CD14-positive monocyte (primary cell): Measurements from ENCODE around the gene PPT2. TPM values are rescaled to one million over a fixed set of nuclear protein-coding genes. Genes with fewer than 3 reads are reported as not detected.

Source experiments
- DNase-seq, 3 donors: peaks; one replicate each; pipeline ENCODE4 v3.0.0-alpha.2; 2011 to 2022
- H2AFZ ChIP-seq: 2 replicates; pipeline ENCODE4 v1.6.0; 2012; ENCODE audit warnings: mild to moderate bottlenecking, low read depth, low read length, inconsistent platforms; ENCODE audit not compliant: insufficient read depth, poor library complexity, severe bottlenecking
- H3K27ac ChIP-seq, 2 donors: 1 replicate in 1 of 2; 2 replicates in 1 of 2; pipeline ENCODE4 v1.5.1; 2012 to 2013; ENCODE audit warnings: low read length in 2 of 2, control low read depth in 1 of 2, inconsistent platforms in 1 of 2, low read depth in 1 of 2, mild to moderate bottlenecking in 1 of 2
- H3K27me3 ChIP-seq, 2 donors: one replicate each; pipeline versions ENCODE4 v1.6.0 to v1.6.1; 2011 to 2013; ENCODE audit warnings: low read length in 2 of 2; ENCODE audit not compliant: control insufficient read depth in 2 of 2, insufficient read depth in 2 of 2
- H3K36me3 ChIP-seq, 2 donors: replicated peaks in 1 of 2; 1 replicate in 1 of 2; 2 replicates in 1 of 2; pipeline versions ENCODE4 v1.5.1 to v1.6.1; 2012 to 2013; ENCODE audit warnings: low read length in 2 of 2, control low read depth in 1 of 2, inconsistent platforms in 1 of 2, mild to moderate bottlenecking in 1 of 2; ENCODE audit not compliant: insufficient read depth in 2 of 2, control insufficient read depth in 1 of 2
- H3K4me1 ChIP-seq, 2 donors: 1 replicate in 1 of 2; 2 replicates in 1 of 2; pipeline versions ENCODE4 v1.5.1 to v1.6.1; 2012 to 2013; ENCODE audit warnings: low read length in 2 of 2, control low read depth in 1 of 2, inconsistent platforms in 1 of 2, mild to moderate bottlenecking in 1 of 2, moderate library complexity in 1 of 2; ENCODE audit not compliant: insufficient read depth in 2 of 2, control insufficient read depth in 1 of 2
- H3K4me2 ChIP-seq: replicated peaks from 2 replicates; pipeline ENCODE3; 2012; ENCODE audit warnings: low read length, moderate library complexity, mild to moderate bottlenecking; ENCODE audit not compliant: poor library complexity, severe bottlenecking; ENCODE audit errors: extremely low read depth
- H3K4me3 ChIP-seq, 3 experiments: fragments of 200-600 bp in 1 of 3; sonication (generic) in 1 of 3; replicated peaks in 1 of 3; 1 replicate in 2 of 3; 2 replicates in 1 of 3; pipeline ENCODE4 v1.5.1; 2011 to 2013; ENCODE audit warnings: low read length in 3 of 3, mild to moderate bottlenecking in 3 of 3, control low read depth in 2 of 3, low read depth in 2 of 3, inconsistent platforms in 1 of 3, moderate library complexity in 1 of 3
- H3K79me2 ChIP-seq: 2 replicates; pipeline ENCODE4 v1.6.0; 2012; ENCODE audit warnings: mild to moderate bottlenecking, control low read depth, inconsistent platforms, low read length, moderate library complexity; ENCODE audit not compliant: insufficient read depth
- H3K9ac ChIP-seq: 2 replicates; pipeline ENCODE4 v1.6.0; 2017; ENCODE audit warnings: low read length, mild to moderate bottlenecking; ENCODE audit not compliant: insufficient read depth, poor library complexity, severe bottlenecking
- H3K9me3 ChIP-seq, 2 donors: replicated peaks in 1 of 2; 1 replicate in 1 of 2; 2 replicates in 1 of 2; pipeline versions ENCODE4 v1.5.1 to v1.6.1; 2012 to 2013; ENCODE audit warnings: low read length in 2 of 2, control low read depth in 1 of 2; ENCODE audit not compliant: control insufficient read depth in 1 of 2, insufficient read depth in 1 of 2
- H4K20me1 ChIP-seq: 2 replicates; pipeline ENCODE4 v1.6.0; 2012; ENCODE audit warnings: mild to moderate bottlenecking, low read length, control low read depth, moderate library complexity; ENCODE audit not compliant: insufficient read depth
- H3K27ac Mint-ChIP-seq, 7 donors: one replicate each; pipeline ENCODE4 v1.8.0; 2020; ENCODE audit warnings: mild to moderate bottlenecking in 7 of 7, mixed read lengths in 7 of 7, moderate library complexity in 6 of 7, inconsistent platforms in 2 of 7
- H3K27me3 Mint-ChIP-seq, 3 donors: one replicate each; pipeline ENCODE4 v1.8.0; 2021 to 2022; ENCODE audit warnings: low read depth in 3 of 3, mild to moderate bottlenecking in 3 of 3, mixed read lengths in 3 of 3, moderate library complexity in 3 of 3, inconsistent platforms in 1 of 3
- H3K36me3 Mint-ChIP-seq, 2 donors: one replicate each; pipeline ENCODE4 v1.8.0; 2020; ENCODE audit warnings: mixed read lengths in 2 of 2, inconsistent platforms in 1 of 2, mild to moderate bottlenecking in 1 of 2
- H3K4me1 Mint-ChIP-seq: one replicate; pipeline ENCODE4 v1.8.0; 2020; ENCODE audit warnings: mild to moderate bottlenecking, mixed read lengths
- H3K4me3 Mint-ChIP-seq, 2 donors: one replicate each; pipeline ENCODE4 v1.8.0; 2020; ENCODE audit warnings: mild to moderate bottlenecking in 2 of 2, mixed read lengths in 2 of 2, moderate library complexity in 1 of 2
- H3K9me3 Mint-ChIP-seq, 7 donors: one replicate each; pipeline ENCODE4 v1.8.0; 2020 to 2022; ENCODE audit warnings: mixed read lengths in 7 of 7, mild to moderate bottlenecking in 6 of 7, moderate library complexity in 6 of 7, inconsistent platforms in 2 of 7
- CTCF ChIP-seq: fragments of 200-600 bp; IDR thresholded peaks from one replicate; pipeline ENCODE4 v1.8.0; 2022; ENCODE audit warnings: antibody characterized with exemption, mild to moderate bottlenecking
- WGBS: methylation state at CpG from one replicate; pipeline ENCODE4 v1.1.5; 2013; ENCODE audit warnings: missing lambda C conversion rate; ENCODE audit not compliant: insufficient coverage; 5-methylcytosine and 5-hydroxymethylcytosine counted together
- intact Hi-C, 2 donors: fragments of 100-400 bp; cut with micrococcal nuclease; formaldehyde crosslinking; loops; one replicate each; pipeline versions ENCODE4 v1.15.0 to v1.15.1; 2023
- polyA plus RNA-seq, 3 donors: library from polyadenylated mRNA; depleted of rRNA in 1 of 3; unstranded in 2 of 3; stranded (reverse) in 1 of 3; fragments of 300-500 nt in 2 of 3; fragments of >200 nt in 1 of 3; fragmentation: Illumina TruSeq in 2 of 3; gene quantifications; 1 replicate in 2 of 3; 2 replicates in 1 of 3; pipeline ENCODE4 v1.2.3, GENCODE V29; 2012 to 2021

The PPT2 gene
- polyA plus RNA-seq, 3 donors = 1.4 to 4.0 (median 1.8) TPM

- no peaks in the 10 kb centered on the region for H3K79me2 ChIP-seq
- no peak overlapping the region for H2AFZ ChIP-seq
- no peaks in the 10 kb centered on the region for H3K9me3 ChIP-seq
- H3K36me3 Mint-ChIP-seq = peaks cover 74 to 76% of the 10 kb centered on the region in 2 donors
- H3K27me3 ChIP-seq = no peaks in the 10 kb centered on the region
- H3K4me1 ChIP-seq = no peaks in the 10 kb centered on the region
- peaks cover 0 to 5% (median 0%) of the 10 kb centered on the region in 3 donors for H3K27me3 Mint-ChIP-seq
- H3K27ac ChIP-seq = no peak overlapping the region
- H3K4me3 Mint-ChIP-seq = no peak overlapping the region
- no peaks in the 10 kb centered on the region for H3K9me3 Mint-ChIP-seq
- H4K20me1 ChIP-seq = peaks cover 35% of the 10 kb centered on the region
- peaks cover 6% of the 10 kb centered on the region for H3K4me1 Mint-ChIP-seq
- H3K36me3 ChIP-seq = peaks cover 53 to 66% of the 10 kb centered on the region in 2 donors
- peak overlapping the region in 5 of 7 donors; percentile 7 to 72 (median 59) for H3K27ac Mint-ChIP-seq
- WGBS = 89% methylated on average over 1 of the region's 6 CpGs
- intact Hi-C loops = loop anchor here in 1 of 2 donors (5.0 kb wide), 1 partner anchor 82 kb away; no protein-coding TSS in a partner anchor
- no peak overlapping the region for H3K9ac ChIP-seq
- H3K4me3 ChIP-seq = no peak overlapping the region
- no peak for DNase-seq
- H3K4me2 ChIP-seq = no peak overlapping the region
- no peak for TF ChIP-seq CTCF
Observed at GRCh38 chr6:32115623-32116022, 38.3 kb upstream of the PPT2 start.

- Histone ChIP-seq H3K27ac (no peak overlapping the region), H3K4me3 (no peak overlapping the region), H3K36me3 (peaks cover 63 to 76% of the 10 kb centered on the region in 2 donors), H3K4me1 (no peaks in the 10 kb centered on the region), H2AFZ (no peak overlapping the region), H3K9ac (no peak overlapping the region), H3K9me3 (no peaks in the 10 kb centered on the region), H3K4me2 (no peak overlapping the region), H4K20me1 (peaks cover 35% of the 10 kb centered on the region), H3K79me2 (no peaks in the 10 kb centered on the region), H3K27me3 (no peaks in the 10 kb centered on the region)
- H3K9me3 Mint-ChIP-seq = no peaks in the 10 kb centered on the region
- intact Hi-C loops = loop anchor here in 1 of 2 donors (5.0 kb wide), 1 partner anchor 81 kb away; no protein-coding TSS in a partner anchor
- WGBS = 91% methylated on average over 6 of the region's 7 CpGs
- H3K4me1 Mint-ChIP-seq = peaks cover 6% of the 10 kb centered on the region
- no peak for DNase-seq
- H3K4me3 Mint-ChIP-seq = no peak overlapping the region
- H3K27me3 Mint-ChIP-seq = peaks cover 0 to 5% (median 0%) of the 10 kb centered on the region in 3 donors
- peak; percentile 31 for TF ChIP-seq CTCF
- H3K27ac Mint-ChIP-seq = peak overlapping the region in 4 of 7 donors; percentile 0 to 70 (median 28)
- peaks cover 72 to 78% of the 10 kb centered on the region in 2 donors for H3K36me3 Mint-ChIP-seq
Observed at GRCh38 chr6:32116674-32117073, 37.3 kb upstream of the PPT2 start.
